ENCODE results near the gene BRAT1.

DNA sequence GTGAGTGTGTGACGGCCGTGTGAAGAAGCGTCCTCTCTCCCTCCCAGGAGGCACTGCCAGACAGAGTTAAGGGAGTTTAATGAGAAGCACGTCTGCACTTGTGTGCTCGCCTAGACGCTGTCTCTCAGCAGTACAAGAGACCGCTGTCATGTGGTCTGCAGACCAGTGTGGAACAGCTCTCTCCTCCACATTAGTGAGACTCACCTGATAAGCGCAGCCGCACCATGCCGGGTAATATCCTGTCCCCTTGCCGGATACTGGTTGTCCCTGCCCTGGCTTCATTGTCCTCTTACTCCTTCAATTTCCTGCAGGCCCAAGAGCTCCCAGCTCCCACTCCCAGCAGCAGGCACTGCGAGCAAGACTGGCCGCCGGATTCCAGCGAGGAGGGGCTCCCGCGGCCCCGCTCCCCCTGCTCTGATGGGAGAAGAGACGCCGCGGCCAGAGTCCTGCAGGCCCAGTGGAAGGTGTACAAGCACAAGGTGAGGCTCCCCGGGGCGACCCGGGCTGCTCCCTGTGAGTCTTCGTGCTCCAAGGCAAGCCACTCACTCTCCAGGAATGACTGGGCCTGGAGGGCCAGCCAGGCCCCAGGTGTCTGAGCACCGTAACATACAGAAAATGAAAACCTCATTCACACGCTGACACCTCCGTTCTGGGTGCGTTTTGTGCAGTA, 43.0 kb upstream of the BRAT1 start:
- TF ChIP-seq CTCF (conservative IDR thresholded peaks at IDR 0.05): no peak
- no peak for TF ChIP-seq ZFX (IDR thresholded peaks at IDR 0.05)
